HEK293 (cell line): ENCODE data around the gene CALML4.
A peak's percentile ranks its signal among the peaks of the same experiment; 100 is the strongest.

Experiments used
- CTCF ChIP-seq: fragments of 450-650 bp; formaldehyde crosslinking; IDR thresholded peaks from 2 replicates; pipeline ENCODE4 v1.5.1; 2016; ENCODE audit warnings: missing biosample characterization, missing genetic modification characterization
- ZNF121 ChIP-seq: fragments of 450-650 bp; formaldehyde crosslinking; IDR thresholded peaks from 2 replicates; pipeline ENCODE4 v1.5.1; 2016; ENCODE audit warnings: missing biosample characterization, missing genetic modification characterization
- ZNF837 ChIP-seq: fragments of 450-650 bp; formaldehyde crosslinking; IDR thresholded peaks from 2 replicates; pipeline ENCODE4 v1.5.1; 2016; ENCODE audit warnings: missing biosample characterization, missing genetic modification characterization

GRCh38 chr15:68173119-68173518, 32.0 kb downstream of the CALML4 start:
- no peak for TF ChIP-seq ZNF837 (tag by site-specific recombination)
- peak; percentile 49; the same call in 1 of the 2 replicates for TF ChIP-seq ZNF121 (tag by site-specific recombination)
- no peak for TF ChIP-seq CTCF
